ENCODE measurements around the gene TWF2. TPM values are rescaled to one million over a fixed set of nuclear protein-coding genes. Genes with fewer than 3 reads are reported as not detected.

The TWF2 gene
- total RNA-seq, 4 donors from 2014 or later: 59.2 to 72.9 (median 60.4) TPM

- peaks cover 0 to 77% (median 25%) of the 10 kb centered on the region in 3 donors for H3K36me3 ChIP-seq
- WGBS, 2 donors: 90 to 91% methylated on average over 13 of the region's 13 CpGs
- TF ChIP-seq CTCF (IDR thresholded peaks at IDR 0.05) (no peak), EP300 (IDR thresholded peaks at IDR 0.05) (no peak), POLR2A (IDR thresholded peaks at IDR 0.05) (no peak)
- no peaks in the 10 kb centered on the region for H3K27me3 ChIP-seq
- H3K4me1 ChIP-seq: peaks cover 0 to 28% (median 3%) of the 10 kb centered on the region in 4 donors
- no peak overlapping the region for H3K27ac ChIP-seq
- DNase-seq (ENCODE audit: low spot score in 2 of 2): no peak
- no peak overlapping the region for H3K4me3 ChIP-seq
- H3K9me3 ChIP-seq: no peaks in the 10 kb centered on the region
Measured at GRCh38 chr3:52229656-52230055, 9.3 kb downstream of the TWF2 start.

DNA sequence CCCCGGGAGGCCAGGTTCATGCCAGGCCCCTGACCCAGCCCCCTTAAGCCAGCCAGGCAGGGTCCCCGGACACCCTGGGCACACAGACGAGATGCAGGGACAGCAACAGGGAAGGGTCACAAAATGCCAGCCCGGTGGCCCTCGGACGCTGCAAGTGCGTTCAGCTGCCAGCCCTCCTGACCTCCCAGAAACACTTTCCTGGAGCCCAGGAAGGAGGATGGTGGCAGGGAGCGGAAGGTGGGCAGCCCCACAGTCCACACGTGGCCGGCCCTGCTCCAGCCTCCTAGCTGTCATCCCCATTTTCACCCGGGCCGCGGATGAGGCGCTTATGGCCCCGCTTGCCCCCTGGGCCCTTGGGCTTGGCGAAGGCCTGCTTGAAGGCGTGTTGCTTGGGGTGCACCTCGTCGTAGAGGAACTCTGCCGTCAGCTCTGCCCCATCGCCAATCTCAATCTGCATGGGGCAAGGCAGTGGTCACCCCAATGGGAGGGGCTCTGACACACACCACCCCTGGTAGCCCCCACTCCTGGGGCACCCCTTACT is 10.1 kb downstream of the TWF2 start:
- DNase-seq (ENCODE audit: low spot score in 2 of 2): no peak
- Histone ChIP-seq H3K4me3 (no peak overlapping the region), H3K36me3 (peaks cover 0 to 68% (median 25%) of the 10 kb centered on the region in 3 donors), H3K27me3 (no peaks in the 10 kb centered on the region), H3K4me1 (peaks cover 0 to 23% (median 3%) of the 10 kb centered on the region in 4 donors), H3K27ac (no peak overlapping the region), H3K9me3 (no peaks in the 10 kb centered on the region)
- no peak for TF ChIP-seq POLR2A (IDR thresholded peaks at IDR 0.05)
- no peak for TF ChIP-seq CTCF (IDR thresholded peaks at IDR 0.05)
- no peak for TF ChIP-seq EP300 (IDR thresholded peaks at IDR 0.05)
- 80 to 82% methylated on average over 21 of the region's 21 CpGs for WGBS, 2 donors

DNA sequence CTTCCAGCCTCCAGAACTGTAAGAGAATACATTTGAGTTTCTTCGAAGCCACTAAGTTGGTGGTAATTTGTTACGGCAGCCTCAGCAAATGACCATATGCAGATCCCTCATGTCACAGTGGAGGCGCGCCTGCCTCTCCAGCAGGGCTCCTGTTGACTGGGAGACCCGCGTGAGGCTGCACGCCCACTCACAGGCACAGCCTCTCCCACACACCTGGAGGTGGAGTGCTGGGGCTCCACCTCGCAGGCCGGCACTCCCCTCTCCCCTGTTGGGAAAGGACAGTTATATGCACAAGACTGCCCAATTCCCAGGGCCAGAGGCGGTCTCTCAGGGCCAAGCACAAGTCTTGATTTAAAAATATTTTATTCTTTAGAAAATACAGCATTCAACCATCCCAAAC is 10.7 kb downstream of the TWF2 start:
- H3K4me3 ChIP-seq: no peak overlapping the region
- TF ChIP-seq POLR2A (IDR thresholded peaks at IDR 0.05) (no peak), CTCF (IDR thresholded peaks at IDR 0.05) (no peak), EP300 (IDR thresholded peaks at IDR 0.05) (no peak)
- WGBS, 2 donors: 79 to 88% methylated on average over 10 of the region's 10 CpGs
- peaks cover 0 to 64% (median 25%) of the 10 kb centered on the region in 3 donors for H3K36me3 ChIP-seq
- no peaks in the 10 kb centered on the region for H3K27me3 ChIP-seq
- H3K9me3 ChIP-seq: no peaks in the 10 kb centered on the region
- no peak overlapping the region for H3K27ac ChIP-seq
- peaks cover 0 to 21% (median 3%) of the 10 kb centered on the region in 4 donors for H3K4me1 ChIP-seq
- no peak for DNase-seq (ENCODE audit: low spot score in 2 of 2)

- Histone ChIP-seq H3K4me3 (no peak overlapping the region), H3K4me1 (peaks cover 0 to 16% (median 3%) of the 10 kb centered on the region in 4 donors), H3K36me3 (peaks cover 0 to 59% (median 25%) of the 10 kb centered on the region in 3 donors), H3K27ac (no peak overlapping the region), H3K27me3 (no peaks in the 10 kb centered on the region), H3K9me3 (no peaks in the 10 kb centered on the region)
- TF ChIP-seq POLR2A (IDR thresholded peaks at IDR 0.05) (no peak), EP300 (IDR thresholded peaks at IDR 0.05) (no peak), CTCF (IDR thresholded peaks at IDR 0.05) (no peak)
- no peak for DNase-seq (ENCODE audit: low spot score in 2 of 2)
- WGBS, 2 donors: 73 to 75% methylated on average over 5 to 7 of the region's 7 CpGs
Measured at GRCh38 chr3:52227766-52228165, 11.2 kb downstream of the TWF2 start.

- H3K4me1 ChIP-seq: peaks cover 0 to 9% (median 3%) of the 10 kb centered on the region in 4 donors
- TF ChIP-seq POLR2A (IDR thresholded peaks at IDR 0.05): no peak
- no peak for TF ChIP-seq EP300 (IDR thresholded peaks at IDR 0.05)
- TF ChIP-seq CTCF (IDR thresholded peaks at IDR 0.05): no peak
- 74 to 82% methylated on average over 3 to 4 of the region's 4 CpGs for WGBS, 2 donors
- DNase-seq (ENCODE audit: low spot score in 2 of 2): no peak
- H3K27ac ChIP-seq: peak overlapping the region in 1 of 4 donors; percentile 62
- H3K4me3 ChIP-seq: no peak overlapping the region
- peaks cover 0 to 57% (median 25%) of the 10 kb centered on the region in 3 donors for H3K36me3 ChIP-seq
- H3K9me3 ChIP-seq: no peaks in the 10 kb centered on the region
- H3K27me3 ChIP-seq: no peaks in the 10 kb centered on the region
Measured at GRCh38 chr3:52227117-52227516, 11.8 kb downstream of the TWF2 start.

Data from tibial nerve (tissue), 4 donors.